Ramos (cell line): ENCODE data around the gene MYL3.

Experiments used
- in situ Hi-C: fragments of 300-500 bp; cut with MboI; formaldehyde crosslinking; loops from one replicate; pipeline ENCODE4 v1.14.3; 2022; ENCODE audit warnings: low sequenced_read_pairs; ENCODE audit not compliant: unreplicated experiment

Gene MYL3

GRCh38 chr3:46853441-46854415 is 9.5 kb downstream of the MYL3 start:
- in situ Hi-C loops: no loop called here

GRCh38 chr3:46852839-46853355 is 10.3 kb downstream of the MYL3 start:
- in situ Hi-C loops: no loop called here

- in situ Hi-C loops: no loop called here
These were observed 10.9 kb downstream of the MYL3 start for GRCh38 chr3:46852334-46852720.

GRCh38 chr3:46851364-46852333 is 11.6 kb downstream of the MYL3 start:
- in situ Hi-C loops: no loop called here

- in situ Hi-C loops: no loop called here
These were observed 12.8 kb downstream of the MYL3 start for GRCh38 chr3:46850468-46850779.

- in situ Hi-C loops: no loop called here
These were observed 13.4 kb downstream of the MYL3 start for GRCh38 chr3:46849686-46850467.

GRCh38 chr3:46849045-46849631 is 14.1 kb downstream of the MYL3 start:
- in situ Hi-C loops: no loop called here

- in situ Hi-C loops: no loop called here
These were observed 14.8 kb downstream of the MYL3 start for GRCh38 chr3:46848271-46849044.

- in situ Hi-C loops: no loop called here
These were observed 15.5 kb downstream of the MYL3 start for GRCh38 chr3:46847744-46848143.

GRCh38 chr3:46846624-46847542 is 16.4 kb downstream of the MYL3 start:
- in situ Hi-C loops: no loop called here

- in situ Hi-C loops: no loop called here
These were observed 17.2 kb downstream of the MYL3 start for GRCh38 chr3:46845860-46846623.

- in situ Hi-C loops: no loop called here
These were observed 17.8 kb downstream of the MYL3 start for GRCh38 chr3:46845397-46845859.

GRCh38 chr3:46844881-46845312 is 18.3 kb downstream of the MYL3 start:
- in situ Hi-C loops: no loop called here

GRCh38 chr3:46844397-46844796 is 18.8 kb downstream of the MYL3 start:
- in situ Hi-C loops: no loop called here

- in situ Hi-C loops: no loop called here
These were observed 19.7 kb downstream of the MYL3 start for GRCh38 chr3:46843508-46843907.

- in situ Hi-C loops: no loop called here
These were observed 22.8 kb downstream of the MYL3 start for GRCh38 chr3:46840491-46840890.

- in situ Hi-C loops: no loop called here
These were observed 24.9 kb downstream of the MYL3 start for GRCh38 chr3:46838301-46838700.
